ENCODE data around the gene ASB4.
"Not testable (repeated sequence)": the region's sequence is repeated elsewhere in the genome, so short reads cannot be mapped to it uniquely, and the experiment has no call there.

Gene ASB4

GRCh38 chr7:95545673-95546072, 59.9 kb downstream of the ASB4 start:
- DNase-seq (ENCODE audit: low spot score) = no peak
- H3K4me1 Mint-ChIP-seq (ENCODE audit: low read depth) = no peaks in the 10 kb centered on the region
- H3K4me3 Mint-ChIP-seq = no peak overlapping the region
- no peaks in the 10 kb centered on the region for H3K36me3 Mint-ChIP-seq (ENCODE audit: low read depth)
- no peak overlapping the region for H3K27ac Mint-ChIP-seq
- no peaks in the 10 kb centered on the region for H3K9me3 Mint-ChIP-seq
- H3K27me3 Mint-ChIP-seq (ENCODE audit: low read depth) = peaks cover 4% of the 10 kb centered on the region

- no peaks in the 10 kb centered on the region for H3K9me3 Mint-ChIP-seq
- peaks cover 4% of the 10 kb centered on the region for H3K27me3 Mint-ChIP-seq (ENCODE audit: low read depth)
- no peak for DNase-seq (ENCODE audit: low spot score)
- H3K36me3 Mint-ChIP-seq (ENCODE audit: low read depth) = no peaks in the 10 kb centered on the region
- H3K27ac Mint-ChIP-seq = no peak overlapping the region
- no peak overlapping the region for H3K4me3 Mint-ChIP-seq
- H3K4me1 Mint-ChIP-seq (ENCODE audit: low read depth) = no peaks in the 10 kb centered on the region
Measured at GRCh38 chr7:95546647-95547046, 60.9 kb downstream of the ASB4 start.

- no peak overlapping the region for H3K27ac Mint-ChIP-seq
- peaks cover 3% of the 10 kb centered on the region for H3K27me3 Mint-ChIP-seq (ENCODE audit: low read depth)
- H3K4me3 Mint-ChIP-seq = no peak overlapping the region
- no peaks in the 10 kb centered on the region for H3K9me3 Mint-ChIP-seq
- H3K36me3 Mint-ChIP-seq (ENCODE audit: low read depth) = no peaks in the 10 kb centered on the region
- DNase-seq (ENCODE audit: low spot score) = no peak
- H3K4me1 Mint-ChIP-seq (ENCODE audit: low read depth) = no peaks in the 10 kb centered on the region
Measured at GRCh38 chr7:95547361-95548348, 61.9 kb downstream of the ASB4 start.

DNA sequence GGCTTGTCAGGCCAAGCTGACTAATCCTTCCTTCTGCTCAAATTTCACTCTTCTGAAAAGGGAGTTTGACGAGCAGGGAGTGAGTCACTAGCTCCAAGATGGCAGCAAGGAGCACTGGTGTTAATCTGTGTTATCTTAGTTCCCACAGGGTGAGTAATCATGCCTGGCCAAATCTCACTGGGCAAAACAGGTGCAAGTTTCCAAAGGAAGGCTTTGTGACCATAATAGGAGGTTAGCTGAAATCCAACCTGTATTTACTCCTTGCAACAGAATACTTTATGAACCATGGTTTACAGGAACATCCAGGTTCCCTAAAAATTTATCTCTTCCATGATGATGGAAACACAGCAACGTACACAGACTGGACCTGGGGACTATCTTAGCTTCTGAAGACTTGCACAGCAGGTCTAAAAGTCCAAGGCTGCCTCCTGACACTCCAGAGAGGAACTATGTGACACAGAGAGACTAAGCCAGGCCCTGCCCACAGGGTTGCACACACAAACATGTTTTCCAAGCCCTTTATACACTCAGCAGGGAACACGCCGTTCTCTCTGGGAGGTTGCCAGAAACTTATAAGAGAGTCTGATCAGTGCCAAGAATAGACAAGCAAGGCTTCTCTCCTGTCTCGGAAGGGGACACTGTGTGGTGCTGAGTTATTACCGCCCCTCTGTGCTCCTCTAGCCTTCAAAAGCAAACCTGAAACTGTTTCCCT, 64.2 kb downstream of the ASB4 start:
- H3K27ac Mint-ChIP-seq = no peak overlapping the region
- H3K4me3 Mint-ChIP-seq = no peak overlapping the region
- no peaks in the 10 kb centered on the region for H3K9me3 Mint-ChIP-seq
- H3K27me3 Mint-ChIP-seq (ENCODE audit: low read depth) = peaks cover 3% of the 10 kb centered on the region
- H3K36me3 Mint-ChIP-seq (ENCODE audit: low read depth) = no peaks in the 10 kb centered on the region
- no peak for DNase-seq (ENCODE audit: low spot score)
- no peaks in the 10 kb centered on the region for H3K4me1 Mint-ChIP-seq (ENCODE audit: low read depth)

DNA sequence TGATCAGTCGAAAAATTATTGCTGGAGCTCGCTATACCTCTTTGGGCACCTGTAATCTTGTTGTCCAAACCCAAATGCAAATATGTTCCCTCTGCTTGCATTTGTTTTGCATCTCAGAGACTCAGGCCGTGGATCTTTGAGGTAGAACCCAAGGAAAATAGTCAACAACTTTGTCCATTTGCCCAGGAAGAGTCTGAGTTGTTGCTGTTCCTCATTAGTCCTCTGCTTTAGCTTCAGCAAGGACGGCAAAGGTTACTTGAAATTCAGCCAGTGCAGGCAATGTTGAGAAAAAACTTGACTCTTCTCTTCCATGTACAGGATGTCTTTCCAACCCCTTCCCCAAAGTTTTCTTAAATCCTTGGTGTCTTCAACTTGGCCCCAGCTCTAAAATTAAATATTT, 64.8 kb downstream of the ASB4 start:
- Mint-ChIP-seq H3K4me3 (no peak overlapping the region), H3K27me3 (ENCODE audit: low read depth) (peaks cover under 1% of the 10 kb centered on the region)
- DNase-seq (ENCODE audit: low spot score) = no peak

GRCh38 chr7:95552010-95552926, 66.5 kb downstream of the ASB4 start:
- H3K27me3 Mint-ChIP-seq (ENCODE audit: low read depth); H3K9me3 Mint-ChIP-seq; DNase-seq (ENCODE audit: low spot score); H3K4me1 Mint-ChIP-seq (ENCODE audit: low read depth); H3K4me3 Mint-ChIP-seq; H3K27ac Mint-ChIP-seq; H3K36me3 Mint-ChIP-seq (ENCODE audit: low read depth): not testable (repeated sequence)

More for the DNA sequence above, 64.8 kb downstream of the ASB4 start:
- no peak overlapping the region for H3K27ac Mint-ChIP-seq
- no peaks in the 10 kb centered on the region for H3K36me3 Mint-ChIP-seq (ENCODE audit: low read depth)
- no peaks in the 10 kb centered on the region for H3K9me3 Mint-ChIP-seq
- no peaks in the 10 kb centered on the region for H3K4me1 Mint-ChIP-seq (ENCODE audit: low read depth)

DNA sequence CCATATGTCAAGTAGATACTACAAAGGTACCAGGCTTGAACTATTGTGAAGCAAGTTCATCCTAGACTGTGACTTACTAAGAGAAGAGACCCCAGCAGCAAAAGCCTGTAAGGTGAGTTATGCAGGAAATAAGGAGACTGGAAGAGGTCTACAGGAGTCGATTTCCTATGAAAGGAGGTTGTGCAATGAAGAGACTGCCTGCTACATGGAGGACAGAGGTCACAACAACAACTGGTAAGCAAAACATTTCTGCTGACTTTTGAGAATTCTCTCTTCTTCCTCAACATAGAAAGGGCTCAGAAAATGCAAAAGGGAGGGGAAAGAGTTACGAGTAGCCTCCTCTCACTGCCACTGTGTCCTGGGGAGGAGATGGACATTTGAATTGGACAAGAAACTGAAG, 68.2 kb downstream of the ASB4 start:
- Mint-ChIP-seq H3K27ac (no peak overlapping the region), H3K27me3 (ENCODE audit: low read depth) (peaks cover 5% of the 10 kb centered on the region), H3K4me1 (ENCODE audit: low read depth) (no peaks in the 10 kb centered on the region), H3K36me3 (ENCODE audit: low read depth) (no peaks in the 10 kb centered on the region), H3K4me3 (no peak overlapping the region), H3K9me3 (no peaks in the 10 kb centered on the region)
- no peak for DNase-seq (ENCODE audit: low spot score)

DNA sequence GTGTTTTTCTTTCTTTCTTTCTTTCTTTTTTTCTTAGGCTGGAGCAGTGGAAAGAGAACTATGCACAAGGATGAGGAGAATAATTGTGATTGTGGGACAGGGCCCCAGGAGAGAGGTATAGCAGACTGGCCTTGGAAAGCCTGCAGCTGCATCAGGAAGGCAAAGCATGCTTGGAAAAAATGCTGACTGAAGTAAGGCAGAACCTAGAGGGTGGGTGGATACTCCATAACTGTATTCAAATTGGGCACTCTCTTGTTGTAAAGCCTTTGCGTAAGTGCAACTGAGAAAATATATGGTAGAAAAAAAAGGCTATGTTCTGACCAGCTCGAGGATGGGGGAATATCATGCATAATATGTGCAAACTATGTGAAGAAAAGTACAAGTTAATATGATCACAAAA, 71.0 kb downstream of the ASB4 start:
- DNase-seq (ENCODE audit: low spot score) = no peak
- H3K36me3 Mint-ChIP-seq (ENCODE audit: low read depth) = no peaks in the 10 kb centered on the region
- no peaks in the 10 kb centered on the region for H3K9me3 Mint-ChIP-seq
- no peak overlapping the region for H3K27ac Mint-ChIP-seq
- H3K4me3 Mint-ChIP-seq = no peak overlapping the region
- no peaks in the 10 kb centered on the region for H3K4me1 Mint-ChIP-seq (ENCODE audit: low read depth)
- H3K27me3 Mint-ChIP-seq (ENCODE audit: low read depth) = peaks cover 7% of the 10 kb centered on the region

DNA sequence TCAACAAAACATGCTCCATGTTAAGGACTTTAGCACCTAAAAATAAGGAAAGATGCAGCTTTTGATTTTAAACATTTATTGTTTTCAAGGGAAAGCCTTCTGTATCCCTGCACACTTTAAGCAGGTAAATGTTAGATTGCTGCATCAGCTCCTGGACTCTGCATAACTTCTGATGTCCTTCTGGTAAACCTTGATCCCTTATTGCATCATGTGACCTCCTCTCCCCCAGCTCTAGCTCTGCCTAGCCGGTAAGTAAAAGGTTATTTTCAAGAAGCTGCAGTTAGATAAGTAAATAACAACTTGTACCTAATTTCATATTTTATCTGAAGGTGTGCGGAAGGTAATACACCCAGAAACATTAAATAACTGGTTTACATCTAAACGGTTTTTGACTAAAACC, 73.1 kb downstream of the ASB4 start:
- H3K4me3 Mint-ChIP-seq = no peak overlapping the region
- no peaks in the 10 kb centered on the region for H3K4me1 Mint-ChIP-seq (ENCODE audit: low read depth)
- no peak overlapping the region for H3K27ac Mint-ChIP-seq
- H3K36me3 Mint-ChIP-seq (ENCODE audit: low read depth) = no peaks in the 10 kb centered on the region
- no peak for DNase-seq (ENCODE audit: low spot score)
- no peaks in the 10 kb centered on the region for H3K9me3 Mint-ChIP-seq
- H3K27me3 Mint-ChIP-seq (ENCODE audit: low read depth) = peaks cover 7% of the 10 kb centered on the region

GRCh38 chr7:95560674-95561073, 74.9 kb downstream of the ASB4 start:
- Mint-ChIP-seq H3K4me3 (no peak overlapping the region), H3K9me3 (no peaks in the 10 kb centered on the region), H3K4me1 (ENCODE audit: low read depth) (no peaks in the 10 kb centered on the region), H3K27me3 (ENCODE audit: low read depth) (peaks cover 7% of the 10 kb centered on the region), H3K27ac (no peak overlapping the region), H3K36me3 (ENCODE audit: low read depth) (no peaks in the 10 kb centered on the region)
- DNase-seq (ENCODE audit: low spot score) = no peak

GRCh38 chr7:95569720-95570119, 84.0 kb downstream of the ASB4 start:
- no peak for DNase-seq (ENCODE audit: low spot score)
- H3K9me3 Mint-ChIP-seq = no peaks in the 10 kb centered on the region
- H3K4me3 Mint-ChIP-seq = no peak overlapping the region
- no peaks in the 10 kb centered on the region for H3K27me3 Mint-ChIP-seq (ENCODE audit: low read depth)
- H3K27ac Mint-ChIP-seq = no peak overlapping the region
- H3K4me1 Mint-ChIP-seq (ENCODE audit: low read depth) = no peaks in the 10 kb centered on the region
- H3K36me3 Mint-ChIP-seq (ENCODE audit: low read depth) = no peaks in the 10 kb centered on the region

DNA sequence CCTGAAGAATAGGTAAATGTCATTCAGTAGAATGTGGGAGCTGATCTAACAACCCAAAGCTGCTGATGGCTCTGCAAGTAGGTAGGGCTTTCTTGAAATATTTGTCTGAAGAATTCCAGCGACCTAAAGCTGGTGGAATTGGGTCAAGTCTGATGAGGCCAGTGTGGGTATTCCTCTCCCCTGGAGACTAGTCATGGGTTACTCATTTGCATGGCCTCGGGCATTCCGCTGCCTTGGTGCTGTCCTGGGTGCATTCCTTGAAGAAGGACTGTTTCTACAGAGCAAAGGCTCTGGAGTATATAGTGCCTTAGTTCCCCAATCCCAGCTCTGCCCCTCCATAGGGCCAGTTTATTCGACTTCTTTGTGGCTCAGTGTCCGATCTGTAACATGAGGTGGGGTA, 91.4 kb downstream of the ASB4 start:
- no peaks in the 10 kb centered on the region for H3K9me3 Mint-ChIP-seq
- H3K36me3 Mint-ChIP-seq (ENCODE audit: low read depth) = no peaks in the 10 kb centered on the region
- H3K4me1 Mint-ChIP-seq (ENCODE audit: low read depth) = no peaks in the 10 kb centered on the region
- DNase-seq (ENCODE audit: low spot score) = no peak
- no peak overlapping the region for H3K4me3 Mint-ChIP-seq
- H3K27ac Mint-ChIP-seq = no peak overlapping the region
- no peaks in the 10 kb centered on the region for H3K27me3 Mint-ChIP-seq (ENCODE audit: low read depth)

- DNase-seq (ENCODE audit: low spot score) = no peak
- no peak overlapping the region for H3K27ac Mint-ChIP-seq
- H3K4me3 Mint-ChIP-seq = no peak overlapping the region
- H3K27me3 Mint-ChIP-seq (ENCODE audit: low read depth) = no peaks in the 10 kb centered on the region
- H3K36me3 Mint-ChIP-seq (ENCODE audit: low read depth) = no peaks in the 10 kb centered on the region
- H3K4me1 Mint-ChIP-seq (ENCODE audit: low read depth) = no peaks in the 10 kb centered on the region
- H3K9me3 Mint-ChIP-seq = no peaks in the 10 kb centered on the region
Measured at GRCh38 chr7:95578299-95578855, 92.6 kb downstream of the ASB4 start.
